HepG2 (cell line): ENCODE results near the gene PFDN1. TPM values are rescaled to one million over a fixed set of nuclear protein-coding genes. Genes with fewer than 3 reads are reported as not detected.

Experiments used
- ATAC-seq: fragments of 200-7000 bp; cut with Tn5 transposase; 3 replicates; pipeline ENCODE4 v1.9.1; 2020; ENCODE audit warnings: mild to moderate bottlenecking, moderate library complexity
- BruUV-seq: library from RNA; stranded (reverse); fragments of 400-500 nt; replicated peaks from 2 replicates; lab custom pipeline; 2021; lab: Mats Ljungman, UMichigan
- CTCF ChIA-PET: fragments of 300-600 bp; formaldehyde crosslinking; extraction: SDS; loops from one replicate; lab custom pipeline; 2021; ENCODE audit warnings: low total read pairs, inconsistent platforms, low intra/inter-chr PET ratio; lab: Yijun Ruan, JAX
- POLR2A ChIA-PET: fragments of 350-600 bp; sonication (Branson Sonifier 250); formaldehyde crosslinking; loops from one replicate; lab custom pipeline; 2020; ENCODE audit warnings: antibody characterized with exemption, inconsistent platforms; lab: Yijun Ruan, JAX
- DNase-seq: peaks from one replicate; pipeline ENCODE4 v3.0.0-alpha.2; 2015; ENCODE audit warnings: low spot score
- FAIRE-seq: peaks from 3 replicates; lab custom pipeline; 2011; peaks lifted over from hg19 to GRCh38; lab: Jason Lieb, UNC
- H2AFZ ChIP-seq: one replicate; pipeline ENCODE4 v1.6.1; 2011; ENCODE audit warnings: low read length, inconsistent platforms
- H3K27ac ChIP-seq: fragments of 300-600 bp; 3 replicates; pipeline ENCODE4 v1.8.0; 2011; ENCODE audit warnings: mixed run types, mild to moderate bottlenecking, mixed read lengths, low read length, inconsistent platforms; ENCODE audit not compliant: insufficient read depth; ENCODE audit errors: extremely low read length
- H3K27me3 ChIP-seq, 2 experiments: fragments of 200-600 bp in 1 of 2; 2 replicates in 1 of 2; 3 replicates in 1 of 2; pipeline versions ENCODE4 v1.6.0 to v1.8.0; 2011; ENCODE audit warnings: low read length in 2 of 2, mild to moderate bottlenecking in 2 of 2, moderate library complexity in 2 of 2, inconsistent platforms in 1 of 2; ENCODE audit not compliant: insufficient read depth in 2 of 2, control insufficient read depth in 1 of 2
- H3K36me3 ChIP-seq, 2 experiments: fragments of 200-600 bp in 1 of 2; replicated peaks in 1 of 2; 2 replicates in 1 of 2; 3 replicates in 1 of 2; pipeline versions ENCODE4 v1.5.1 to v1.8.0; 2011; ENCODE audit warnings: low read length in 2 of 2, inconsistent platforms in 1 of 2; ENCODE audit not compliant: insufficient read depth in 2 of 2, control insufficient read depth in 1 of 2
- H3K4me1 ChIP-seq: 2 replicates; pipeline ENCODE4 v1.5.1; 2012; ENCODE audit warnings: low read length, inconsistent platforms; ENCODE audit not compliant: insufficient read depth
- H3K4me2 ChIP-seq: 2 replicates; pipeline ENCODE4 v1.6.0; 2011; ENCODE audit warnings: low read depth, low read length, inconsistent platforms
- H3K4me3 ChIP-seq, 3 experiments: fragments of 200-600 bp in 1 of 3; sonication (generic), shearing (Covaris generic) in 1 of 3; replicated peaks in 1 of 3; 2 replicates each; pipeline ENCODE4 v1.5.1; 2011 to 2016; ENCODE audit warnings: low read length in 3 of 3, inconsistent platforms in 2 of 3, low read depth in 2 of 3, mild to moderate bottlenecking in 2 of 3, control low read depth in 1 of 3, mixed read lengths in 1 of 3; ENCODE audit not compliant: insufficient read depth in 1 of 3
- H3K79me2 ChIP-seq: one replicate; pipeline ENCODE4 v1.6.1; 2011; ENCODE audit warnings: low read length, inconsistent platforms; ENCODE audit not compliant: insufficient read depth
- H3K9ac ChIP-seq: 2 replicates; pipeline ENCODE4 v1.6.0; 2011; ENCODE audit warnings: mild to moderate bottlenecking, low read depth, low read length, inconsistent platforms; ENCODE audit not compliant: insufficient read depth
- H3K9me3 ChIP-seq: 2 replicates; pipeline ENCODE4 v1.5.1; 2012; ENCODE audit warnings: mild to moderate bottlenecking, low read length
- H4K20me1 ChIP-seq: 2 replicates; pipeline ENCODE4 v1.6.0; 2011; ENCODE audit warnings: inconsistent platforms, mild to moderate bottlenecking, low read length, moderate library complexity; ENCODE audit not compliant: insufficient read depth
- CEBPZ ChIP-seq: IDR thresholded peaks from 2 replicates; pipeline ENCODE4 v1.6.1; 2012; ENCODE audit warnings: low read length, improper control_type of control experiment
- KAT8 ChIP-seq: IDR thresholded peaks from 2 replicates; pipeline ENCODE4 v1.6.1; 2016; ENCODE audit warnings: missing genetic modification reagents, missing compliant biosample characterization
- MAFG ChIP-seq: sonication (generic); formaldehyde crosslinking; IDR thresholded peaks from 2 replicates; pipeline ENCODE4 v1.5.1; 2020; ENCODE audit warnings: mild to moderate bottlenecking, missing genetic modification reagents
- MYC ChIP-seq: sonication (generic); formaldehyde crosslinking; IDR thresholded peaks from 2 replicates; pipeline ENCODE4 v1.9.0; 2021; ENCODE audit warnings: missing genetic modification reagents, borderline replicate concordance
- PAF1 ChIP-seq: IDR thresholded peaks from 2 replicates; pipeline ENCODE4 v1.6.1; 2016; ENCODE audit warnings: missing genetic modification reagents, missing compliant biosample characterization
- RFX3 ChIP-seq: IDR thresholded peaks from 2 replicates; pipeline ENCODE4 v1.6.1; 2016; ENCODE audit warnings: missing biosample characterization, missing genetic modification reagents
- SPEN ChIP-seq: sonication (generic); formaldehyde crosslinking; IDR thresholded peaks from 2 replicates; pipeline ENCODE4 v1.5.1; 2020; ENCODE audit warnings: low read depth, mild to moderate bottlenecking, missing genetic modification reagents
- SYNCRIP ChIP-seq: fragments of 200-400 bp; formaldehyde crosslinking; IDR thresholded peaks from 2 replicates; pipeline ENCODE4 v1.6.1; 2018; ENCODE audit warnings: mild to moderate bottlenecking, low read depth, low read length; ENCODE audit not compliant: insufficient read depth
- TAF1 ChIP-seq: sonication (generic); formaldehyde crosslinking; IDR thresholded peaks from 2 replicates; pipeline ENCODE4 v1.4.0; 2020; ENCODE audit warnings: missing genetic modification reagents
- TBX2 ChIP-seq: sonication (generic); formaldehyde crosslinking; IDR thresholded peaks from 2 replicates; pipeline ENCODE4 v1.5.0; 2020; ENCODE audit warnings: missing genetic modification reagents, mild to moderate bottlenecking, borderline replicate concordance
- ZNF331 ChIP-seq: sonication (generic); formaldehyde crosslinking; IDR thresholded peaks from 2 replicates; pipeline ENCODE4 v1.4.0; 2020; ENCODE audit warnings: missing genetic modification reagents
- ZNF343 ChIP-seq: sonication (generic); formaldehyde crosslinking; IDR thresholded peaks from 2 replicates; pipeline ENCODE4 v1.4.0; 2020; ENCODE audit warnings: mild to moderate bottlenecking, missing genetic modification reagents
- ZNF549 ChIP-seq: sonication (generic); formaldehyde crosslinking; IDR thresholded peaks from 2 replicates; pipeline ENCODE4 v1.5.0; 2020; ENCODE audit warnings: missing genetic modification reagents
- ZNF770 ChIP-seq: sonication (generic); formaldehyde crosslinking; IDR thresholded peaks from 2 replicates; pipeline ENCODE4 v1.5.0; 2020; ENCODE audit warnings: mild to moderate bottlenecking, missing genetic modification reagents
- ZSCAN22 ChIP-seq: sonication (generic); formaldehyde crosslinking; IDR thresholded peaks from 2 replicates; pipeline ENCODE4 v1.4.0; 2020; ENCODE audit warnings: mild to moderate bottlenecking, missing genetic modification reagents
- WGBS: methylation state at CpG from one replicate; pipeline ENCODE4 v1.1.6; 2017; ENCODE audit warnings: low lambda C conversion rate; 5-methylcytosine and 5-hydroxymethylcytosine counted together
- in situ Hi-C: cut with HindIII; loops from 2 replicates; pipeline ENCODE4 v1.10.0; 2017; ENCODE audit warnings: low pct_unique_long_range_greater_than_20kb; ENCODE audit not compliant: extremely low pct_ligation_motif_present
- intact Hi-C: fragments of 100-400 bp; cut with micrococcal nuclease; formaldehyde crosslinking; loops from one replicate; pipeline ENCODE4 v1.10.0; 2022; ENCODE audit not compliant: unreplicated experiment
- polyA plus RNA-seq, 8 experiments: library from polyadenylated mRNA; depleted of rRNA in 3 of 8; stranded (reverse) in 7 of 8; unstranded in 1 of 8; fragments of >200 nt; fragmentation: Illumina TruSeq in 4 of 8; extraction: Trizol in 4 of 8; gene quantifications; 2 replicates each; pipeline versions ENCODE4 v1.2.1 to v1.2.3, GENCODE V29; 2011 to 2016; ENCODE audit warnings: low read depth in 4 of 8, missing spikeins in 1 of 8, mixed read lengths in 1 of 8; ENCODE audit not compliant: insufficient read depth in 1 of 8
- total RNA-seq, 5 experiments: library from RNA; depleted of rRNA; stranded (reverse); fragments of >200 nt; fragmentation: Illumina TruSeq; extraction: Trizol; gene quantifications; 2 replicates each; pipeline ENCODE4 v1.2.3, GENCODE V29; 2016; ENCODE audit warnings: low read depth in 1 of 5
- TF ChIP-seq, protein P1 (sequence below): sonication (generic); formaldehyde crosslinking; IDR thresholded peaks from 2 replicates; pipeline ENCODE4 v1.4.0; 2020; ENCODE audit warnings: missing genetic modification reagents

Gene PFDN1
- total and polyA plus RNA-seq, 2 of the 13 experiments (the other 11 are each of a cell fraction or from before 2014, with no cell fraction given), result 67.2 to 70.8 TPM

DNA sequence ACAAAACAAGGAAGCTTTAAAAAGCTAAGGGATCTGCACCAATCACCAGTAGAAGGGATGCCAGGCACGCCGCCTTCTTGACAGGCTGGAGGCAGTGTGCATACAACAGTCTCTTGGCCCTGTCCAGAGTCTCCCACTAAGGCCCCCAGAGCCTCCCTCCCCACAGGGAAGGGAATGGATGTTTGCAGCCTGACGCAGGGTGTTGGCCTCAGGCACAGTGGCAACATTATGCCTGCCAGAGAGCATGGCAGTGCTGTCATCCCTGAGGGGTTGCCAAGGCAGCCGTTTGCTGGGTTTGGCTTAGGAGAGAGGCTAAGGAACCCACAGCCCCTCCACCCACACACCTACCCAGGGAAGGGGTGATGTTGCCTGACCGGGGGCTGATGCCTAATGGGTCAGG is 38.7 kb upstream of the PFDN1 start:
- in situ Hi-C loops, result no loop called here
- ATAC-seq (no peak), DNase-seq (no peak), FAIRE-seq (no peak)
- no peak for TF ChIP-seq PAF1 (CRISPR knock-in tag)
- no peak for TF ChIP-seq SYNCRIP
- TF ChIP-seq CEBPZ, result no peak
- TF ChIP-seq TAF1 (CRISPR knock-in tag), result no peak
- TF ChIP-seq KAT8 (CRISPR knock-in tag), result no peak
- no peak for TF ChIP-seq ZNF343 (CRISPR knock-in tag)
- no peak for TF ChIP-seq TBX2 (CRISPR knock-in tag)
- no peak for TF ChIP-seq ZNF549 (CRISPR knock-in tag)
- no peak for TF ChIP-seq ZNF331 (CRISPR knock-in tag)
- TF ChIP-seq, protein P1, sequence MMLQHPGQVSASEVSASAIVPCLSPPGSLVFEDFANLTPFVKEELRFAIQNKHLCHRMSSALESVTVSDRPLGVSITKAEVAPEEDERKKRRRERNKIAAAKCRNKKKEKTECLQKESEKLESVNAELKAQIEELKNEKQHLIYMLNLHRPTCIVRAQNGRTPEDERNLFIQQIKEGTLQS (CRISPR knock-in tag), result no peak
- TF ChIP-seq RFX3 (CRISPR knock-in tag), result no peak
- TF ChIP-seq SPEN (CRISPR knock-in tag), result no peak
- TF ChIP-seq ZSCAN22 (CRISPR knock-in tag), result no peak
- TF ChIP-seq MYC (CRISPR knock-in tag), result no peak
- TF ChIP-seq MAFG (CRISPR knock-in tag), result no peak
- no peak for TF ChIP-seq ZNF770
- H3K4me1 ChIP-seq, result peaks cover 33% of the 10 kb centered on the region
- POLR2A ChIA-PET, result no interaction called here
- H3K4me2 ChIP-seq, result no peak overlapping the region
- H3K79me2 ChIP-seq, result no peaks in the 10 kb centered on the region
- no CpG with 5 or more reads among the region's 5 CpGs for WGBS
- peaks cover 0 to 3% of the 10 kb centered on the region in 2 experiments; a peak in 4 of 5 replicates for H3K36me3 ChIP-seq
- intact Hi-C loops, result no loop called here
- no peaks in the 10 kb centered on the region for H3K9me3 ChIP-seq
- H3K27me3 ChIP-seq, result no peaks in the 10 kb centered on the region
- BruUV-seq, result no TSS peak
- H3K4me3 ChIP-seq, result no peak overlapping the region
- no peaks in the 10 kb centered on the region for H4K20me1 ChIP-seq
- H3K27ac ChIP-seq, result no peak overlapping the region
- CTCF ChIA-PET, result no interaction called here
- no peak overlapping the region for H3K9ac ChIP-seq
- H2AFZ ChIP-seq, result no peak overlapping the region
